Testis (tissue), 2 donors: ENCODE results near the gene KIAA2012.

Source experiments
- POLR2A ChIP-seq: fragments of 450-650 bp; IDR thresholded peaks from one replicate; pipeline ENCODE4 v1.6.1; 2017; ENCODE audit warnings: antibody characterized with exemption, mild to moderate bottlenecking, moderate library complexity
- TF ChIP-seq, protein P1 (sequence below), 3 experiments: fragments of 450-650 bp in 2 of 3; fragments of 200-600 bp in 1 of 3; sonication (generic) in 1 of 3; IDR thresholded peaks; one replicate each; pipeline ENCODE4 v1.5.1; 2016 to 2019; ENCODE audit warnings: antibody characterized with exemption in 3 of 3, mild to moderate bottlenecking in 2 of 3, moderate library complexity in 1 of 3

DNA sequence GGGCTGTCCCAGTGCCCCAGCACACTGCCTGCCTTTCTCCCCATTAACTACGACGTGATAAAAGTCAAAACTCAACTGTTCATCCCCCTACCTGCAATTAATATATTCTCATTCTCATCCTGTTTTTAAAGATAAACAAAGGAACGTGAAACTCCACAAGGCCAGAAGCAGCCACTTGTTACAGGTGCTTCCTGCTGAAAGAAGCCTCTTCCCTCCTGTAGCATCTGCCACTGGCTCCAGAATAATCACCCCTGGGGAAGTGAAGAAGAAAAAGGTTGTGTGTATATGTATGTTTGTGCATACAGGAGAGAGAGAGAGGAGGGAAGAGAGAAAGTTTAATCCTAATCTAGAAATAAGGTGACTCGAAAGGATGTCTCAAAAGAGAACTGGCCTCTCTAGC, 27.1 kb downstream of the KIAA2012 start:
- TF ChIP-seq, protein P1, sequence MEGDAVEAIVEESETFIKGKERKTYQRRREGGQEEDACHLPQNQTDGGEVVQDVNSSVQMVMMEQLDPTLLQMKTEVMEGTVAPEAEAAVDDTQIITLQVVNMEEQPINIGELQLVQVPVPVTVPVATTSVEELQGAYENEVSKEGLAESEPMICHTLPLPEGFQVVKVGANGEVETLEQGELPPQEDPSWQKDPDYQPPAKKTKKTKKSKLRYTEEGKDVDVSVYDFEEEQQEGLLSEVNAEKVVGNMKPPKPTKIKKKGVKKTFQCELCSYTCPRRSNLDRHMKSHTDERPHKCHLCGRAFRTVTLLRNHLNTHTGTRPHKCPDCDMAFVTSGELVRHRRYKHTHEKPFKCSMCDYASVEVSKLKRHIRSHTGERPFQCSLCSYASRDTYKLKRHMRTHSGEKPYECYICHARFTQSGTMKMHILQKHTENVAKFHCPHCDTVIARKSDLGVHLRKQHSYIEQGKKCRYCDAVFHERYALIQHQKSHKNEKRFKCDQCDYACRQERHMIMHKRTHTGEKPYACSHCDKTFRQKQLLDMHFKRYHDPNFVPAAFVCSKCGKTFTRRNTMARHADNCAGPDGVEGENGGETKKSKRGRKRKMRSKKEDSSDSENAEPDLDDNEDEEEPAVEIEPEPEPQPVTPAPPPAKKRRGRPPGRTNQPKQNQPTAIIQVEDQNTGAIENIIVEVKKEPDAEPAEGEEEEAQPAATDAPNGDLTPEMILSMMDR (IDR thresholded peaks at IDR 0.05), result no peak
- TF ChIP-seq POLR2A, result no peak
